ENCODE data around the gene UMODL1. TPM values are rescaled to one million over a fixed set of nuclear protein-coding genes. Genes with fewer than 3 reads are reported as not detected.

The UMODL1 gene
- not detected in 2 replicates for total RNA-seq

DNA sequence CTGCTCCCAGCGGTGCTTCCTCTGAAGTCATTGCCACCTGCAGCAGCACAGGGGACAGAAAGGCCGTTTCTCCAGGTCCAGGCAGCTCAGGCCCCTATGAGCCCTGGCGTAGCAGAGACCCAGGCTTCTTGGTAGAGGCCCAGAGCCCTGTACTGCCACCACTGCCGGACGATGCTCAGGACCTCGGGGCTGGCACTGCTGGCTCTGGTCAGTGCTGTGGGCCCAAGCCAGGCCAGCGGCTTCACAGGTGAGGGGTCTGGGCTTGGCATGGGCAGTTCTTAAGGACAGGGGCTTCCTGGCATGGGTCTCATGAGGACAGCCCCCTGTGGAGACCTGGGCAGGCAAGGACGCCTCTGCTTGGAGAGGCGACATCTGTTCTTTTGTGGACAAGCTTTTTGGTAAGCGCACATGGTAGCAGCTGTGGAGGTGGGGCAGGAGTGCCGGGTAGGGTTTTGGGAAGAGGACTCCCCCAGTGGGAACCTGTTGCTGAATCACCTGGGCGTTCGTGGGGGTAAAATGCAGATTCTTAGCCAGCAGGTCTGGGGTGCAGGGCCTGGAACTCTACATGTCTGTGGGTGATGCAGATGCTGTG lies at the start of gene UMODL1:
Gene UMODL1 (plus strand): TSS at position 172 of the 592 bp plus-strand sequence. CDS start 0 bp downstream, at position 172.

Other genes with a start within 250 kb of the UMODL1 start
- 2.3 and 3.2 TPM in 2 replicates for gene PRDM15, start 192.0 kb upstream of the UMODL1 start, total RNA-seq
- gene C2CD2, start 117.3 kb upstream of the UMODL1 start, total RNA-seq = 10.5 and 16.0 TPM in 2 replicates
- gene ZBTB21, start 61.0 kb upstream of the UMODL1 start, total RNA-seq = 4.0 and 5.3 TPM in 2 replicates
- gene ABCG1, start 147.8 kb downstream of the UMODL1 start, total RNA-seq = 2.9 and 3.6 TPM in 2 replicates
- gene TFF3, start 244.1 kb downstream of the UMODL1 start, total RNA-seq = 0.54 TPM in 1 of 2 replicates, not detected in the other